ENCODE data around the gene MEF2B.

Gene MEF2B

DNA sequence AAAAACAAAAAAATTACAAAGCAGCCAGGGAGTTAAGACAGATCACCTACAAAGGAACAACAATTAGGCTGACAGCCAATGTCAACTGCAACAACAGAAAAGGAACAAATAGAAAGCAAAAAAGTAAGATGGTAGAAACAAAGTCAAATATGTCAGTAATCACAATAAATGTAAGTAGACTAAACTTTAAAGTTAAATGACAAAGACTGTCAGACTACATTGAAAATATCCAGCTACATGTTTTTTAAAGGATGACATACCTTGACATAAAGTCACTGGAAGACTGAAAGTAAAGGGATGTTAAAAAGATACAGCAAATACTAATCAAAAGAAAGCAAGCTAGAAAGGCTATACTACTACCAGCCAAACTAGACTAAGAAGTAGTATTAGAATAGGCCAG is 46.7 kb downstream of the MEF2B start:
- H3K9me2 ChIP-seq (replicated peaks; ENCODE audit: insufficient read depth, low read length) = no peaks in the 10 kb centered on the region
- no peak overlapping the region for H3K27ac ChIP-seq (ENCODE audit: low read depth, low read length)
- H3K4me3 ChIP-seq (ENCODE audit: insufficient read depth, low read length, poor library complexity, severe bottlenecking) = no peak overlapping the region
- no peak overlapping the region for H2AFZ ChIP-seq (ENCODE audit: low read depth, low read length, severe bottlenecking)
- no peaks in the 10 kb centered on the region for H3K9me3 ChIP-seq (ENCODE audit: insufficient read depth, low read length)
- H3K27me3 ChIP-seq (ENCODE audit: low read length) = no peaks in the 10 kb centered on the region
- TF ChIP-seq EZH2phosphoT487 (conservative IDR thresholded peaks at IDR 0.05; ENCODE audit: low read length) = no peak
- TF ChIP-seq, protein P1, sequence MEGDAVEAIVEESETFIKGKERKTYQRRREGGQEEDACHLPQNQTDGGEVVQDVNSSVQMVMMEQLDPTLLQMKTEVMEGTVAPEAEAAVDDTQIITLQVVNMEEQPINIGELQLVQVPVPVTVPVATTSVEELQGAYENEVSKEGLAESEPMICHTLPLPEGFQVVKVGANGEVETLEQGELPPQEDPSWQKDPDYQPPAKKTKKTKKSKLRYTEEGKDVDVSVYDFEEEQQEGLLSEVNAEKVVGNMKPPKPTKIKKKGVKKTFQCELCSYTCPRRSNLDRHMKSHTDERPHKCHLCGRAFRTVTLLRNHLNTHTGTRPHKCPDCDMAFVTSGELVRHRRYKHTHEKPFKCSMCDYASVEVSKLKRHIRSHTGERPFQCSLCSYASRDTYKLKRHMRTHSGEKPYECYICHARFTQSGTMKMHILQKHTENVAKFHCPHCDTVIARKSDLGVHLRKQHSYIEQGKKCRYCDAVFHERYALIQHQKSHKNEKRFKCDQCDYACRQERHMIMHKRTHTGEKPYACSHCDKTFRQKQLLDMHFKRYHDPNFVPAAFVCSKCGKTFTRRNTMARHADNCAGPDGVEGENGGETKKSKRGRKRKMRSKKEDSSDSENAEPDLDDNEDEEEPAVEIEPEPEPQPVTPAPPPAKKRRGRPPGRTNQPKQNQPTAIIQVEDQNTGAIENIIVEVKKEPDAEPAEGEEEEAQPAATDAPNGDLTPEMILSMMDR (IDR thresholded peaks at IDR 0.05; ENCODE audit: insufficient read depth, low read length, poor library complexity, severe bottlenecking) = no peak
- H3K9ac ChIP-seq (ENCODE audit: low read length) = no peak overlapping the region
- H3K4me2 ChIP-seq (ENCODE audit: low read depth, low read length, poor library complexity, severe bottlenecking) = no peak overlapping the region
- no peaks in the 10 kb centered on the region for H4K20me1 ChIP-seq (ENCODE audit: low read depth, low read length)
- peaks cover 9% of the 10 kb centered on the region for H3K36me3 ChIP-seq (ENCODE audit: low read length)
- H3F3A ChIP-seq (ENCODE audit: insufficient read depth) = peaks cover 10% of the 10 kb centered on the region; the same call in 1 of the 2 replicates
- H3K79me2 ChIP-seq (ENCODE audit: insufficient read depth, low read length) = no peaks in the 10 kb centered on the region

DNA sequence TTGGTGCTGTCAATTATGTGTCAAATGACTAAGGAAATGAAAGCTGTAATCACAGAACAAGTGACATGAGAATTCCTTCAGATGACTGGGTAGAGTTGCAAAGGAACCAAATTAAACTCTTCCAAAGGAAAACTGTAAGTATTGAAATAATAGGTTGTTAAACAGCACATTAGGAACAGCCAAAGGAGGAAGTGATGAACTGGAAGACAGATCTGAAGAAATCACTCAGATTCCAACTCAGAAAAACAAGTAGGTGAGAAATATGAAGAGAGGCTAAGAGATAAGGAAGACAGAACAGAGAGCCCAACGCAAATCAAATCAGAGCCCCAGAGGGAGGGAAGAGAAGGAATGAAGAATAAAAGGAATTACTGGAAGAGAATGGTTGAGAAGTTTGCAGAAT is 47.2 kb downstream of the MEF2B start:
- H2AFZ ChIP-seq (ENCODE audit: low read depth, low read length, severe bottlenecking) = no peak overlapping the region
- no peak overlapping the region for H3K4me2 ChIP-seq (ENCODE audit: low read depth, low read length, poor library complexity, severe bottlenecking)
- no peak for TF ChIP-seq EZH2phosphoT487 (conservative IDR thresholded peaks at IDR 0.05; ENCODE audit: low read length)
- H3K9me3 ChIP-seq (ENCODE audit: insufficient read depth, low read length) = no peaks in the 10 kb centered on the region
- no peaks in the 10 kb centered on the region for H3K27me3 ChIP-seq (ENCODE audit: low read length)
- H3K79me2 ChIP-seq (ENCODE audit: insufficient read depth, low read length) = no peaks in the 10 kb centered on the region
- H3K9me2 ChIP-seq (replicated peaks; ENCODE audit: insufficient read depth, low read length) = no peaks in the 10 kb centered on the region
- H3K36me3 ChIP-seq (ENCODE audit: low read length) = peaks cover 9% of the 10 kb centered on the region
- H3K9ac ChIP-seq (ENCODE audit: low read length) = no peak overlapping the region
- peaks cover 10% of the 10 kb centered on the region; the same call in 1 of the 2 replicates for H3F3A ChIP-seq (ENCODE audit: insufficient read depth)
- H3K4me3 ChIP-seq (ENCODE audit: insufficient read depth, low read length, poor library complexity, severe bottlenecking) = no peak overlapping the region
- H3K27ac ChIP-seq (ENCODE audit: low read depth, low read length) = no peak overlapping the region
- no peaks in the 10 kb centered on the region for H4K20me1 ChIP-seq (ENCODE audit: low read depth, low read length)

DNA sequence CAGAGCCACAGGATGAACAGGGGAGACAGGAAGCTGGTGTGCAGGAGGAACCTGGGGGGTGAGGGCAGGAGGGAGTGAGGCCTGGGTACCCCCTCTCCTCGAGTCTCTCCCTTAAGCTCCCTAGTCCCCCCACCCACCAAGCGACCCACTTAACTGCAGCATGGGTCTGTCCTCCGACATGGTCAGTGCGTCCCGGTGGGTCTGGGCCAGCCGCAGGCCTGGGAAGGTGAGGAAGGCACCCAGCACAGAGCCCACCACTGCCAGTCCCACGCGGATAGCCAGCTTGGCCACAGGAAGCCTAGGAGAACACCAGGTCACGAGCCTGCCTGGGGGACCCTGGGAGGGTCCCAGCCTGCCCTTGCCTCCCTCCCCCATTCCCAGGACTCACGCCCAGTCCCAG is 48.7 kb downstream of the MEF2B start:
- Histone ChIP-seq H3K9ac (ENCODE audit: low read length) (no peak overlapping the region), H3K4me2 (ENCODE audit: low read depth, low read length, poor library complexity, severe bottlenecking) (no peak overlapping the region), H2AFZ (ENCODE audit: low read depth, low read length, severe bottlenecking) (no peak overlapping the region), H4K20me1 (ENCODE audit: low read depth, low read length) (no peaks in the 10 kb centered on the region), H3F3A (ENCODE audit: insufficient read depth) (peaks cover 10% of the 10 kb centered on the region; the same call in 1 of the 2 replicates), H3K27ac (ENCODE audit: low read depth, low read length) (no peak overlapping the region), H3K4me3 (ENCODE audit: insufficient read depth, low read length, poor library complexity, severe bottlenecking) (no peak overlapping the region), H3K9me2 (replicated peaks; ENCODE audit: insufficient read depth, low read length) (no peaks in the 10 kb centered on the region), H3K36me3 (ENCODE audit: low read length) (peaks cover 9% of the 10 kb centered on the region), H3K79me2 (ENCODE audit: insufficient read depth, low read length) (no peaks in the 10 kb centered on the region), H3K9me3 (ENCODE audit: insufficient read depth, low read length) (no peaks in the 10 kb centered on the region), H3K27me3 (ENCODE audit: low read length) (no peaks in the 10 kb centered on the region)
- no peak for TF ChIP-seq EZH2phosphoT487 (conservative IDR thresholded peaks at IDR 0.05; ENCODE audit: low read length)
- TF ChIP-seq, protein P1 (IDR thresholded peaks at IDR 0.05; ENCODE audit: insufficient read depth, low read length, poor library complexity, severe bottlenecking) = no peak

DNA sequence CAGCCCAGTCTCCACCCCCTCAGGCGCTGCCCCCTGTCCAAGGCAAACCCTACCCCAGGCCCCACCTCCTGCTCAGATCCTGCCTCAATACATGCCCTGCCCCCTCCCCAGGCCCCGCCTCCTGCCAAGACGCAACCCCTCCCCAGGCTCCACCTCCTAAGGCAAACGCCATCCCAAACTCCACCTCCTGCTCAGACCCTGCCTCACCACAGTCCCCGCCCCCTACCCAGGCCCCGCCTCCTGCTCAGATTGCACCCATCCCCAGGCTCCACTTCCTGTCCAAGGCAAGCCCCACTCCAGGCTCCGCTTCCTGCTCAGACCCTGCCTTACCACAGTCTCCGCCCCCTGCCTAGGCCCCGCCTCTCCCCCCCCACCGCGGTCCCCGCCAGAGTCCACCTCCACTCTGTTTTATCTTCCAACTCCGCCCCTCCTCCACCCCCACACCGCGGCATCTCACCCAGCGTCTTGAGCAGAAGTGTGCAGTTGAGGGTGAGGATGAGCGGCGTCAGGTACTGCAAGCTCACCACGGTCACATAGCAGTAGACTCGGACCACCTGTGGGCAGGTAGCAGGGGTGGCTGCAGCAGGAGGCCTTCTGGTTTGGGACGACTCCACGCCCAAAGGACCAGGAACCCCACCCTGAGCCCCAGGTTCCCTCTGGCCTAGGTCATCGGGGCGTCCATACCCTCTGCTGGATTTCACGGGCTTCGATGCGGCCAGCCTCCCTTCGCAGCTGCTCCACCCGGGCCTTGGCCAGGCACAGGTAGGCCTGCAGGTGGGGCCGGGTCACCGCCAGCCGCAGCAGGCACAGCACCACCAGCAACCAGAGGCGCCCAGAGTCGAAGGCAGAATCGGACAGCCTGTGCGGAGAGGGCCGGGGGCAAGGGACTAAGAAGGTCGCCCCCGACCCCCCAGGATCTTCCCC is 49.5 kb downstream of the MEF2B start:
- no peak overlapping the region for H3K4me3 ChIP-seq (ENCODE audit: insufficient read depth, low read length, poor library complexity, severe bottlenecking)

More for the DNA sequence above, 49.5 kb downstream of the MEF2B start:
- Histone ChIP-seq H3K9me3 (ENCODE audit: insufficient read depth, low read length) (no peaks in the 10 kb centered on the region), H3K9me2 (replicated peaks; ENCODE audit: insufficient read depth, low read length) (no peaks in the 10 kb centered on the region), H3K36me3 (ENCODE audit: low read length) (peaks cover 9% of the 10 kb centered on the region), H3K9ac (ENCODE audit: low read length) (no peak overlapping the region), H3K27ac (ENCODE audit: low read depth, low read length) (no peak overlapping the region), H3K79me2 (ENCODE audit: insufficient read depth, low read length) (no peaks in the 10 kb centered on the region), H4K20me1 (ENCODE audit: low read depth, low read length) (no peaks in the 10 kb centered on the region), H3K4me2 (ENCODE audit: low read depth, low read length, poor library complexity, severe bottlenecking) (no peak overlapping the region), H2AFZ (ENCODE audit: low read depth, low read length, severe bottlenecking) (no peak overlapping the region), H3K27me3 (ENCODE audit: low read length) (no peaks in the 10 kb centered on the region), H3F3A (ENCODE audit: insufficient read depth) (peaks cover 10% of the 10 kb centered on the region; the same call in 1 of the 2 replicates)
- TF ChIP-seq, protein P1 (IDR thresholded peaks at IDR 0.05; ENCODE audit: insufficient read depth, low read length, poor library complexity, severe bottlenecking) = no peak
- no peak for TF ChIP-seq EZH2phosphoT487 (conservative IDR thresholded peaks at IDR 0.05; ENCODE audit: low read length)

Measured in SU-DHL-6 (cell line).